Germinal center (tissue), 1 donor: ENCODE results near the gene SLC37A1.

Experiments
- DNase-seq: peaks from one replicate; pipeline ENCODE4 v3.0.0; 2012; ENCODE audit warnings: mixed read lengths, low spot score

SLC37A1 gene

GRCh38 chr21:42545317-42545716 lies 31.7 kb downstream of the SLC37A1 start:
- no peak for DNase-seq

GRCh38 chr21:42545745-42546144 lies 32.1 kb downstream of the SLC37A1 start:
- no peak for DNase-seq

GRCh38 chr21:42546433-42546832 lies 32.8 kb downstream of the SLC37A1 start:
- DNase-seq = no peak

- DNase-seq = no peak
Observed at GRCh38 chr21:42547001-42547905, 33.6 kb downstream of the SLC37A1 start.

- no peak for DNase-seq
Observed at GRCh38 chr21:42547906-42548365, 34.3 kb downstream of the SLC37A1 start.

GRCh38 chr21:42548687-42549406 lies 35.2 kb downstream of the SLC37A1 start:
- DNase-seq = no peak

- DNase-seq = no peak
Observed at GRCh38 chr21:42550817-42551216, 37.2 kb downstream of the SLC37A1 start.

- no peak for DNase-seq
Observed at GRCh38 chr21:42552407-42553336, 39.0 kb downstream of the SLC37A1 start.

GRCh38 chr21:42553435-42553834 lies 39.8 kb downstream of the SLC37A1 start:
- no peak for DNase-seq

GRCh38 chr21:42554251-42554961 lies 40.8 kb downstream of the SLC37A1 start:
- DNase-seq = no peak

- DNase-seq = no peak
Observed at GRCh38 chr21:42555756-42556438, 42.2 kb downstream of the SLC37A1 start.

- DNase-seq = no peak
Observed at GRCh38 chr21:42556476-42556875, 42.8 kb downstream of the SLC37A1 start.

- peak; percentile 48 for DNase-seq
Observed at GRCh38 chr21:42556960-42557359, 43.3 kb downstream of the SLC37A1 start.

- DNase-seq = no peak
Observed at GRCh38 chr21:42557420-42557819, 43.8 kb downstream of the SLC37A1 start.

- DNase-seq = no peak
Observed at GRCh38 chr21:42558368-42558767, 44.7 kb downstream of the SLC37A1 start.

- DNase-seq = no peak
Observed at GRCh38 chr21:42558846-42559245, 45.2 kb downstream of the SLC37A1 start.

GRCh38 chr21:42559326-42559725 lies 45.7 kb downstream of the SLC37A1 start:
- no peak for DNase-seq

GRCh38 chr21:42560517-42561179 lies 47.0 kb downstream of the SLC37A1 start:
- no peak for DNase-seq

- DNase-seq = peak; percentile 68
Observed at GRCh38 chr21:42561762-42562650, 48.4 kb downstream of the SLC37A1 start.
